Measurements from ENCODE around the gene OR5T2.
"Not testable (repeated sequence)": the region's sequence is repeated elsewhere in the genome, so short reads cannot be mapped to it uniquely, and the experiment has no call there.

The OR5T2 gene

GRCh38 chr11:56234155-56234554 lies at the start of gene OR5T2:
Gene OR5T2 (minus strand): TSS chr11:56234255. CDS start chr11:56233062, 1,193 bp downstream.
- no peak for DNase-seq (ENCODE audit: low read depth)

DNA sequence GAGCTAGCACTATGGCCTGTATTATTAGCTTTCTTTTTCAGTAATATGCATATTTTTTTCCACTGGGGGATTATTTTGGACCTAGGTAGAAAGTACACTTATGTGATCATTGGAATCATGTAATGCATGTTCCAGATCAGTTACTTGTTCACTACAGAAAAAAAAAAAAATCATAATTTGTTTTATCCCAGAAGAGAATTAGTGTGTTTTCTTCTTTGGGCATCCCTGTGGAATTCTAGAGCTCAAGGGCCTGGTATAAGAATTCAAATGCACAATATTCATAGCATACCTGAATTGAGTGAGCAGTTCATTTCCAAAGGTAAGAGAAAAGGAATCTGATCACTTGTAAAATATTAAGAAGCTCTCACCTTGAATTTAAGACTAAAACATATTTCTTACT lies 39.8 kb upstream of the OR5T2 start, which contains the start of gene OR5T1:
Gene OR5T1, plus strand, starts transcription at position 301 of the 400 bp plus-strand sequence. CDS start 1,485 bp downstream, outside the sequence.
- no peak for DNase-seq (ENCODE audit: low read depth)

- no peak for DNase-seq (ENCODE audit: low read depth)
Measured at GRCh38 chr11:56271092-56271491, 37.0 kb upstream of the OR5T2 start.

- no peak for DNase-seq (ENCODE audit: low read depth)
Measured at GRCh38 chr11:56251954-56252353, 17.9 kb upstream of the OR5T2 start, which contains the start of gene OR5T3. Gene OR5T3 (plus strand): TSS chr11:56252254. CDS start chr11:56252254, 0 bp downstream.

GRCh38 chr11:56219735-56220134 lies 14.3 kb downstream of the OR5T2 start:
- not testable (repeated sequence) for DNase-seq (ENCODE audit: low read depth)

DNA sequence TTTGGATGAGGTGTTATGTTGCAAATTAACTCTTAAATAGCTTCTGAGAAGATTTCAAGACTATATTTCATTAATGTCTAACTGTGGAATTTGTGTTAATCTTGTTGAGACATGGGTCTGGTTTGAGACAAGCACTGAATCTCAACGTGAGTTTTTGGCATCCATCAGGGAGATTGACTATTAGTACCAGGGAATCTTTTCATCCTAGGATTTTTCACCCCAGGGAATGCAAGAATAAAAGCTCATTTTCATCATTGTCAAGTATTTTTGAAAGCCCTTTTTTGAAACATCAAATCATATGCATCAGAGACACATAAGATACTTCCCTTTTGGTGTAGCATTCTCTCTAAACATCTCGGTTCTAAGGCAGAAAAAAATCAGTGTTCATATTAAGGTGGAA lies 19.5 kb downstream of the OR5T2 start:
- DNase-seq (ENCODE audit: low read depth): no peak

- DNase-seq (ENCODE audit: low read depth): no peak
Measured at GRCh38 chr11:56207790-56208189, 26.3 kb downstream of the OR5T2 start.

DNA sequence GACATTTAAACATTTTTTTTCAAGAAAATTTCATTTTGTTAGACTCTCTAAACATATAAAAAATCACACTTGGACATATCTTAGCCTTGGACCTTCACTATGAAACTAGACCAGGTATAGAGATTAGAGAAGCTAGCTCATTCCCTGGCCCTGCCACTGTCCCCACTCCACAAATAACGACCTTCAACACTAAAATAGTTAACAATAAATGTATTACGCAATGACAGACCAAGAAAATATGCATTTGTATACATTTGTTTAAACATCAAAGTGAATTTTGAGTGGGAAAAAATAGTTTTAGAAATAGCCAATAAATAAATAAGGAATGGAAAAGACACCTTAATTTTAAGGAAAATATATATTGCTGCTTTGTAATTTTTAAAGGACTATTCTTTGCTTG lies 36.7 kb downstream of the OR5T2 start:
- DNase-seq (ENCODE audit: low read depth): no peak

- DNase-seq (ENCODE audit: low read depth): no peak
Measured at GRCh38 chr11:56196705-56197104, 37.4 kb downstream of the OR5T2 start.

DNA sequence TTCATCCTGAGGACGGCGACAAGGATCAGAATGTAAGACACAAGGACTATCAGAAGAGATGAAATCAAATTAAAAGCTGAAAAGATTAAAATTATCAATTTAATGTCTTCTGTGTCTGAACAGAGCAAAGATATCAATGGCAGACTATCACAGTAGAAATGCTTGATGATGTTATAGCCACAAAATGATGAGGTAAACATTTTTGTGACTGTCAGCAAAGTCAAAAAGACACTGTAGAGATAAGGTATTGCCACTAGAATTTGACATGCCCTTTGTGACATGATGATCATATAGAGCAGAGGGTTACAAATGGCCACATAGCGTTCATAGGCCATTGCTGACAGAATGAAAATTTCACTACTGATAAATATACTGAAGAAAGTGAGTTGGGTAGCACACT lies 45.5 kb downstream of the OR5T2 start:
- no peak for DNase-seq (ENCODE audit: low read depth)

DNA sequence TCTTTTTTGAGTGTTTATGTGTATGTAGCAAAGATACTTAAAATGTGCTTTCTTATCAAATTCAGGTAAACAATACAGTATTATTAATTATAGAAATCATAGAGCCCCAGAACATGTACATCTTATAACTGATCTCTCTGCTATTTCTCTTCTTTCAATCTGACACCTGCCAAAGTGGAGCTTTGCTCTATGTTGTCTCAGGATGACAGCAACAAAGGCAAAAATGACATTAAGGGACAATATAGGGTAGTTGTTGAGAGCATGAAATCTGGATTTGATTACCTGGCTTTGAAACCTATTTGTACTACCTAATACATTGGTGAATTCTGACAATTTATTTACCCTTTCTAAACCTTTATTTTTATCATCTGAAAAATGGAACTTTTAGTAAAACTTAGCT lies 50.6 kb downstream of the OR5T2 start:
- no peak for DNase-seq (ENCODE audit: low read depth)
